ENCODE data around the gene ROPN1L. TPM values are rescaled to one million over a fixed set of nuclear protein-coding genes. Genes with fewer than 3 reads are reported as not detected.

Gene ROPN1L
- total RNA-seq, 2 donors from 2014 or later, result not detected

GRCh38 chr5:10420932-10421331 is 20.7 kb upstream of the ROPN1L start:
- Histone ChIP-seq H3K9ac (ENCODE audit: low read depth in 2 of 2, low read length in 2 of 2) (no peak overlapping the region), H3K4me1 (no peaks in the 10 kb centered on the region), H3K4me3 (no peak overlapping the region), H3K27ac (no peak overlapping the region), H3K27me3 (no peaks in the 10 kb centered on the region), H3K36me3 (peaks cover 16% of the 10 kb centered on the region), H3K9me3 (no peaks in the 10 kb centered on the region)
- TF ChIP-seq CTCF (IDR thresholded peaks at IDR 0.05), result no peak
- intact Hi-C loops (cut with DNase I), result loop anchor here (10.0 kb wide), 1 partner anchor 136 kb away; no protein-coding TSS in a partner anchor
- no peak for DNase-seq

GRCh38 chr5:10421896-10422691 is 19.6 kb upstream of the ROPN1L start:
- Histone ChIP-seq H3K27me3 (no peaks in the 10 kb centered on the region), H3K4me3 (no peak overlapping the region), H3K36me3 (peaks cover 16% of the 10 kb centered on the region), H3K9ac (ENCODE audit: low read depth in 2 of 2, low read length in 2 of 2) (no peak overlapping the region), H3K4me1 (no peaks in the 10 kb centered on the region), H3K27ac (no peak overlapping the region), H3K9me3 (no peaks in the 10 kb centered on the region)
- no peak for TF ChIP-seq CTCF (IDR thresholded peaks at IDR 0.05)
- no peak for DNase-seq
- intact Hi-C loops (cut with DNase I), result loop anchor here (10.0 kb wide), 1 partner anchor 137 kb away; no protein-coding TSS in a partner anchor

- intact Hi-C loops (cut with DNase I), result loop anchor here (10.0 kb wide), 1 partner anchor 138 kb away; no protein-coding TSS in a partner anchor
Observed at GRCh38 chr5:10423022-10423421, 18.7 kb upstream of the ROPN1L start.

GRCh38 chr5:10424124-10424731 is 17.5 kb upstream of the ROPN1L start:
- intact Hi-C loops (cut with DNase I), result loop anchor here (10.0 kb wide), 1 partner anchor 139 kb away; no protein-coding TSS in a partner anchor
- H3K9me3 ChIP-seq, result no peaks in the 10 kb centered on the region

More at GRCh38 chr5:10423022-10423421, 18.7 kb upstream of the ROPN1L start:
- H3K27ac ChIP-seq, result no peak overlapping the region
- H3K4me1 ChIP-seq, result no peaks in the 10 kb centered on the region
- no peak for DNase-seq
- H3K9me3 ChIP-seq, result no peaks in the 10 kb centered on the region
- TF ChIP-seq CTCF (IDR thresholded peaks at IDR 0.05), result no peak
- H3K36me3 ChIP-seq, result peaks cover 16% of the 10 kb centered on the region
- no peaks in the 10 kb centered on the region for H3K27me3 ChIP-seq
- no peak overlapping the region for H3K4me3 ChIP-seq
- H3K9ac ChIP-seq (ENCODE audit: low read depth in 2 of 2, low read length in 2 of 2), result no peak overlapping the region

More at GRCh38 chr5:10424124-10424731, 17.5 kb upstream of the ROPN1L start:
- Histone ChIP-seq H3K27ac (no peak overlapping the region), H3K36me3 (peaks cover 16% of the 10 kb centered on the region), H3K4me1 (no peaks in the 10 kb centered on the region), H3K9ac (ENCODE audit: low read depth in 2 of 2, low read length in 2 of 2) (no peak overlapping the region), H3K4me3 (no peak overlapping the region), H3K27me3 (no peaks in the 10 kb centered on the region)
- TF ChIP-seq CTCF (IDR thresholded peaks at IDR 0.05), result no peak
- no peak for DNase-seq

All from colonic mucosa (tissue), 4 donors.